Esophagus mucosa (tissue), 1 donor: Measurements from ENCODE around the gene DHX58. TPM values are rescaled to one million over a fixed set of nuclear protein-coding genes. Genes with fewer than 3 reads are reported as not detected.
A peak's percentile ranks its signal among the peaks of the same experiment; 100 is the strongest.
"Not testable (repeated sequence)": the region's sequence is repeated elsewhere in the genome, so short reads cannot be mapped to it uniquely, and the experiment has no call there.

Source experiments
- ATAC-seq: fragments of 200-7000 bp; cut with Tn5 transposase; one replicate; pipeline ENCODE4 v1.9.1; 2020
- total RNA-seq: library from RNA; stranded (reverse); gene quantifications from one replicate; pipeline ENCODE4 v1.2.4, GENCODE V29; 2023
- donor health status: DM: yes; HTN: yes; CAD: no.

The DHX58 gene
- total RNA-seq, result 6.3 TPM

- peak; percentile 68 for ATAC-seq
Observed at GRCh38 chr17:42112552-42113176, at the start of gene DHX58. Gene DHX58 (minus strand): TSS chr17:42112714. CDS start chr17:42111892, 822 bp downstream.

- no peak for ATAC-seq
Observed at GRCh38 chr17:42160531-42160910, 48.0 kb upstream of the DHX58 start.

- no peak for ATAC-seq
Observed at GRCh38 chr17:42159796-42160530, 47.4 kb upstream of the DHX58 start.

- no peak for ATAC-seq
Observed at GRCh38 chr17:42155614-42156045, 43.1 kb upstream of the DHX58 start.

GRCh38 chr17:42153919-42154742, 41.6 kb upstream of the DHX58 start:
- ATAC-seq, result no peak

- ATAC-seq, result no peak
Observed at GRCh38 chr17:42146911-42147607, 34.5 kb upstream of the DHX58 start.

- ATAC-seq, result not testable (repeated sequence)
Observed at GRCh38 chr17:42143138-42143537, 30.6 kb upstream of the DHX58 start.

GRCh38 chr17:42142371-42142896, 29.9 kb upstream of the DHX58 start:
- ATAC-seq, result no peak

- no peak for ATAC-seq
Observed at GRCh38 chr17:42141382-42141781, 28.9 kb upstream of the DHX58 start.

GRCh38 chr17:42140690-42141089, 28.2 kb upstream of the DHX58 start:
- ATAC-seq, result not testable (repeated sequence)

- no peak for ATAC-seq
Observed at GRCh38 chr17:42138749-42139492, 26.4 kb upstream of the DHX58 start.

GRCh38 chr17:42136654-42137051, 24.1 kb upstream of the DHX58 start:
- ATAC-seq, result no peak

GRCh38 chr17:42135664-42136653, 23.4 kb upstream of the DHX58 start:
- peak; percentile 76 for ATAC-seq

GRCh38 chr17:42135151-42135550, 22.6 kb upstream of the DHX58 start:
- ATAC-seq, result no peak

GRCh38 chr17:42133461-42134041, 21.0 kb upstream of the DHX58 start:
- ATAC-seq, result peak; percentile 50

GRCh38 chr17:42132941-42133340, 20.4 kb upstream of the DHX58 start:
- peak; percentile 42 for ATAC-seq

GRCh38 chr17:42131981-42132432, 19.5 kb upstream of the DHX58 start:
- ATAC-seq, result no peak

- no peak for ATAC-seq
Observed at GRCh38 chr17:42131232-42131631, 18.7 kb upstream of the DHX58 start.

GRCh38 chr17:42130310-42130936, 17.9 kb upstream of the DHX58 start:
- ATAC-seq, result no peak
